GM23248 (cell line): ENCODE results near the gene NCAM1. TPM values are rescaled to one million over a fixed set of nuclear protein-coding genes. Genes with fewer than 3 reads are reported as not detected.

Source experiments
- DNase-seq: peaks from one replicate; pipeline ENCODE4 v3.0.0-alpha.2; 2015
- H2AFZ ChIP-seq: fragments of 200-600 bp; sonication (generic); 2 replicates; pipeline ENCODE4 v1.6.1; 2016; ENCODE audit warnings: antibody characterized with exemption
- H3F3A ChIP-seq: fragments of 200-600 bp; sonication (generic); 2 replicates; pipeline ENCODE4 v1.6.1; 2016; ENCODE audit warnings: mild to moderate bottlenecking, antibody characterized with exemption, mixed run types; ENCODE audit not compliant: insufficient read depth
- H3K27ac ChIP-seq: fragments of 200-600 bp; sonication (generic); 2 replicates; pipeline ENCODE4 v1.5.1; 2016; ENCODE audit warnings: mild to moderate bottlenecking
- H3K27me3 ChIP-seq: fragments of 200-600 bp; sonication (generic); replicated peaks from 2 replicates; pipeline ENCODE4 v1.6.1; 2016; ENCODE audit warnings: mild to moderate bottlenecking; ENCODE audit not compliant: insufficient read depth
- H3K36me3 ChIP-seq: fragments of 200-600 bp; sonication (generic); 2 replicates; pipeline ENCODE4 v1.6.1; 2016; ENCODE audit warnings: low read depth, mild to moderate bottlenecking
- H3K4me1 ChIP-seq: fragments of 200-600 bp; sonication (generic); 2 replicates; pipeline ENCODE4 v1.6.1; 2016; ENCODE audit warnings: mild to moderate bottlenecking; ENCODE audit not compliant: insufficient read depth
- H3K4me2 ChIP-seq: fragments of 200-600 bp; sonication (generic); one replicate; pipeline ENCODE4 v1.6.1; 2016; ENCODE audit warnings: mild to moderate bottlenecking; ENCODE audit not compliant: unreplicated experiment
- H3K4me3 ChIP-seq: fragments of 200-600 bp; sonication (generic); 2 replicates; pipeline ENCODE4 v1.5.1; 2016; ENCODE audit warnings: mild to moderate bottlenecking
- H3K79me2 ChIP-seq: fragments of 200-600 bp; sonication (generic); 2 replicates; pipeline ENCODE4 v1.6.1; 2016; ENCODE audit warnings: mild to moderate bottlenecking; ENCODE audit not compliant: insufficient read depth
- H3K9ac ChIP-seq: fragments of 200-600 bp; sonication (generic); 2 replicates; pipeline ENCODE4 v1.6.1; 2016; ENCODE audit warnings: mild to moderate bottlenecking
- H3K9me2 ChIP-seq: fragments of 200-600 bp; sonication (generic); 2 replicates; pipeline ENCODE4 v1.6.1; 2016; ENCODE audit warnings: mixed run types, mild to moderate bottlenecking, moderate library complexity; ENCODE audit not compliant: insufficient read depth
- H3K9me3 ChIP-seq: fragments of 200-600 bp; sonication (generic); one replicate; pipeline ENCODE4 v1.6.1; 2017; ENCODE audit warnings: low read depth
- H4K20me1 ChIP-seq: fragments of 200-600 bp; sonication (generic); 2 replicates; pipeline ENCODE4 v1.6.0; 2016; ENCODE audit not compliant: insufficient read depth
- EZH2 ChIP-seq: fragments of 200-600 bp; sonication (generic); IDR thresholded peaks from 2 replicates; pipeline ENCODE4 v1.6.1; 2018; ENCODE audit warnings: antibody characterized with exemption, mild to moderate bottlenecking; ENCODE audit not compliant: insufficient read depth, poor library complexity, severe bottlenecking
- EZH2phosphoT487 ChIP-seq: fragments of 200-600 bp; sonication (generic); IDR thresholded peaks from 2 replicates; pipeline ENCODE4 v1.6.1; 2018; ENCODE audit warnings: antibody characterized with exemption, moderate library complexity, mild to moderate bottlenecking, low read depth; ENCODE audit not compliant: insufficient read depth
- WGBS, 2 experiments: methylation state at CpG; one replicate each; pipeline ENCODE4 v1.1.6; 2015 to 2017; ENCODE audit warnings: low lambda C conversion rate in 2 of 2, low coverage in 1 of 2; ENCODE audit errors: missing lambda C conversion rate in 2 of 2; 5-methylcytosine and 5-hydroxymethylcytosine counted together
- in situ Hi-C: fragments of 300-500 bp; cut with MboI; formaldehyde crosslinking; loops from 2 replicates; pipeline ENCODE4 v1.15.0; 2020
- polyA plus RNA-seq: library from polyadenylated mRNA; unstranded; fragments of >200 nt; fragmentation: Nextera tagmentation; extraction: Ambion mirVana; gene quantifications from 2 replicates; pipeline ENCODE4 v1.2.1, GENCODE V29; 2016
- total RNA-seq: library from RNA; depleted of rRNA; stranded (reverse); fragments of >200 nt; shearing (Covaris generic); gene quantifications from 2 replicates; pipeline ENCODE4 v1.2.3, GENCODE V29; 2014

NCAM1 gene
- total and polyA plus RNA-seq, 2 experiments from 2014 or later: 1.5 to 1.8 TPM

DNA sequence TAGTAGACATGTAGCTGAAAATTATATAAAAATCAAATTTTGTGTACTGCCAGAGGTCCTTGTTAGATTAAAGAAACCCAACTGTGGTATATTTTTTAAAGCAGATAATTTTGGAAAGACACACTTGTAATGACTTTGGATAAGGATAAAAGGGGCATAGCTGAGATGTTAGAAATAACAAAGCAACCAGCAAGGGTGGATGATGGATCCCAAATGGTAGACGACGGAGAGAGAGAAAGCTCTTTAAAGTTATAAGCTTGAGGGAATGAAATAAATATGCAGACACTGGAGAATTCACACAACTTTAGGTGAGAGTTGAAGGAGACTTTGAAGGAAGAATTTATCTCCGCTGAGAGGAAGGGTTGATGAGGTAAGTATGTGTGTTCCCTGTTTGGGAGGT is 10.6 kb downstream of the NCAM1 start:
- no peaks in the 10 kb centered on the region for H3K79me2 ChIP-seq
- TF ChIP-seq EZH2 (no peak), EZH2phosphoT487 (no peak)
- in situ Hi-C loops: no loop called here

GRCh38 chr11:112972399-112973145 is 11.4 kb downstream of the NCAM1 start:
- no peaks in the 10 kb centered on the region for H3K9me3 ChIP-seq
- no peak for DNase-seq
- no peaks in the 10 kb centered on the region for H4K20me1 ChIP-seq
- H3K79me2 ChIP-seq: no peaks in the 10 kb centered on the region
- H3K4me2 ChIP-seq: no peak overlapping the region
- H3K36me3 ChIP-seq: no peaks in the 10 kb centered on the region
- no peaks in the 10 kb centered on the region for H3K9me2 ChIP-seq
- no peak overlapping the region for H3K9ac ChIP-seq
- WGBS, 2 experiments: 64 to 66% methylated on average over 5 of the region's 5 CpGs
- no peaks in the 10 kb centered on the region for H3F3A ChIP-seq
- in situ Hi-C loops: no loop called here
- H3K27ac ChIP-seq: no peak overlapping the region
- H3K4me1 ChIP-seq: peaks cover 4% of the 10 kb centered on the region; the same call in 1 of the 2 replicates
- no peak for TF ChIP-seq EZH2
- 0 out of 2 replicates have a peak, but pooled peaks cover 8% of the 10 kb centered on the region for H3K27me3 ChIP-seq
- no peak overlapping the region for H2AFZ ChIP-seq
- no peak overlapping the region for H3K4me3 ChIP-seq

More for the DNA sequence above, 10.6 kb downstream of the NCAM1 start:
- Histone ChIP-seq H2AFZ (no peak overlapping the region), H3K9ac (no peak overlapping the region), H4K20me1 (no peaks in the 10 kb centered on the region), H3K4me3 (no peak overlapping the region), H3K4me2 (no peak overlapping the region), H3K9me2 (no peaks in the 10 kb centered on the region), H3K27me3 (0 out of 2 replicates have a peak, but pooled peaks cover 9% of the 10 kb centered on the region), H3F3A (no peaks in the 10 kb centered on the region), H3K9me3 (no peaks in the 10 kb centered on the region), H3K4me1 (no peaks in the 10 kb centered on the region), H3K36me3 (no peaks in the 10 kb centered on the region), H3K27ac (no peak overlapping the region)
- DNase-seq: no peak
- WGBS, 2 experiments: 84 to 92% methylated on average over 3 of the region's 3 CpGs

- DNase-seq: no peak
- H2AFZ ChIP-seq: no peak overlapping the region
- no peaks in the 10 kb centered on the region for H3K79me2 ChIP-seq
- H3K4me1 ChIP-seq: peaks cover 11% of the 10 kb centered on the region; the same call in 1 of the 2 replicates
- no peak overlapping the region for H3K9ac ChIP-seq
- H3F3A ChIP-seq: peaks cover 4% of the 10 kb centered on the region; the same call in 1 of the 2 replicates
- no peak overlapping the region for H3K27ac ChIP-seq
- H3K27me3 ChIP-seq: no peaks in the 10 kb centered on the region
- in situ Hi-C loops: no loop called here
- WGBS, 2 experiments: 60 to 64% methylated on average over 4 of the region's 4 CpGs
- no peaks in the 10 kb centered on the region for H3K36me3 ChIP-seq
- no peak overlapping the region for H3K4me2 ChIP-seq
- H3K4me3 ChIP-seq: no peak overlapping the region
- H3K9me2 ChIP-seq: no peaks in the 10 kb centered on the region
- no peaks in the 10 kb centered on the region for H4K20me1 ChIP-seq
- H3K9me3 ChIP-seq: no peaks in the 10 kb centered on the region
- TF ChIP-seq EZH2 (no peak), EZH2phosphoT487 (no peak)
These were observed 13.8 kb downstream of the NCAM1 start for GRCh38 chr11:112975051-112975450.

DNA sequence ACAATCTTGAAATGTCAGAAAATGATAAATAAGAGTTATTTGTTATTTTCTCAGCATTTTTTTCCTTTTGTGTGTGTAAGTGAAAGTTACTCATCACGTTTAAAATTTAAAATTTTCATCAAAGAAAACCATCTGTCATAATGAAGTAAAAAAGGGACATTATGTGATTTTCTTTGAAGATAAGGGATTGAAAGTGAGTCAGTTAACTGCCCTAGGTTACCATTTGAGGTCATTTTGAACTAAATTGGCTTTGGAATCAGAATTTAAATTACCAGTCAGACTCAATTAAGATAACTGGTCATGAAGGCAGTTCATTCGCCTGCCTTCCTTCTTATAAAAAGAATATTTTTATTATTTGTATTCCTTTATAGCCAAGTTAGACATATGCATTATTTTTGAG is 14.3 kb downstream of the NCAM1 start:
- DNase-seq: no peak
- no peaks in the 10 kb centered on the region for H3K9me3 ChIP-seq
- in situ Hi-C loops: no loop called here
- no peak overlapping the region for H3K27ac ChIP-seq
- H3K4me3 ChIP-seq: no peak overlapping the region
- H3K9ac ChIP-seq: no peak overlapping the region
- no peaks in the 10 kb centered on the region for H3K9me2 ChIP-seq
- H3K36me3 ChIP-seq: no peaks in the 10 kb centered on the region
- no peaks in the 10 kb centered on the region for H3K79me2 ChIP-seq
- no peaks in the 10 kb centered on the region for H4K20me1 ChIP-seq
- TF ChIP-seq EZH2phosphoT487 (no peak), EZH2 (no peak)
- H3F3A ChIP-seq: peaks cover 4% of the 10 kb centered on the region; the same call in 1 of the 2 replicates
- H3K27me3 ChIP-seq: no peaks in the 10 kb centered on the region
- no peak overlapping the region for H3K4me2 ChIP-seq
- 81 to 87% methylated on average over 2 of the region's 2 CpGs for WGBS, 2 experiments
- no peak overlapping the region for H2AFZ ChIP-seq
- peaks cover 11% of the 10 kb centered on the region; the same call in 1 of the 2 replicates for H3K4me1 ChIP-seq
